CD8-positive, alpha-beta memory T cell (primary cell): ENCODE results near the gene MROH2A. TPM values are rescaled to one million over a fixed set of nuclear protein-coding genes. Genes with fewer than 3 reads are reported as not detected.
"Not testable (repeated sequence)": the region's sequence is repeated elsewhere in the genome, so short reads cannot be mapped to it uniquely, and the experiment has no call there.

Source experiments
- CTCF ChIA-PET: fragments of 350-600 bp; sonication (Branson Sonifier 250); formaldehyde crosslinking; loops from one replicate; lab custom pipeline; 2021; ENCODE audit warnings: antibody characterized with exemption; lab: Charles Lee
- POLR2A ChIA-PET: fragments of 350-600 bp; sonication (Branson Sonifier 250); formaldehyde crosslinking; loops from one replicate; lab custom pipeline; 2021; ENCODE audit warnings: antibody characterized with exemption; lab: Charles Lee
- DNase-seq, 5 donors: peaks; one replicate each; pipeline versions ENCODE4 v3.0.0 to v3.0.0-alpha.2; 2020 to 2022; ENCODE audit warnings: mixed read lengths in 1 of 5
- H3K27ac ChIP-seq: one replicate; pipeline ENCODE4 v1.7.0; 2013; ENCODE audit warnings: low read depth, mild to moderate bottlenecking, low read length, moderate library complexity
- H3K27me3 ChIP-seq: 2 replicates; pipeline ENCODE4 v1.7.0; 2013; ENCODE audit warnings: low read length, mild to moderate bottlenecking; ENCODE audit not compliant: insufficient read depth, poor library complexity, severe bottlenecking
- H3K36me3 ChIP-seq: 2 replicates; pipeline ENCODE4 v1.7.0; 2013; ENCODE audit warnings: mild to moderate bottlenecking, low read length, moderate library complexity; ENCODE audit not compliant: insufficient read depth
- H3K4me1 ChIP-seq: 2 replicates; pipeline ENCODE4 v1.7.0; 2013; ENCODE audit warnings: mild to moderate bottlenecking, low read length, moderate library complexity; ENCODE audit not compliant: insufficient read depth
- H3K4me3 ChIP-seq: 2 replicates; pipeline ENCODE4 v1.7.0; 2013; ENCODE audit warnings: mild to moderate bottlenecking, low read length
- H3K9me3 ChIP-seq: 2 replicates; pipeline ENCODE4 v1.7.0; 2013; ENCODE audit warnings: mild to moderate bottlenecking, low read length
- H3K27ac Mint-ChIP-seq, 8 donors: one replicate each; pipeline ENCODE4 v1.8.0; 2020 to 2021; ENCODE audit warnings: mixed read lengths in 8 of 8, mild to moderate bottlenecking in 6 of 8, inconsistent platforms in 3 of 8, moderate library complexity in 3 of 8
- H3K27me3 Mint-ChIP-seq, 2 donors: one replicate each; pipeline ENCODE4 v1.8.0; 2020 to 2021; ENCODE audit warnings: mixed read lengths in 2 of 2, mild to moderate bottlenecking in 1 of 2, moderate library complexity in 1 of 2
- H3K36me3 Mint-ChIP-seq, 3 donors: one replicate each; pipeline ENCODE4 v1.8.0; 2020 to 2021; ENCODE audit warnings: mixed read lengths in 3 of 3, inconsistent platforms in 1 of 3, mild to moderate bottlenecking in 1 of 3
- H3K4me1 Mint-ChIP-seq, 3 donors: one replicate each; pipeline ENCODE4 v1.8.0; 2020 to 2021; ENCODE audit warnings: mixed read lengths in 3 of 3, inconsistent platforms in 1 of 3, mild to moderate bottlenecking in 1 of 3
- H3K4me3 Mint-ChIP-seq, 7 donors: one replicate each; pipeline ENCODE4 v1.8.0; 2020 to 2021; ENCODE audit warnings: mixed read lengths in 7 of 7, mild to moderate bottlenecking in 6 of 7, moderate library complexity in 4 of 7, inconsistent platforms in 2 of 7
- H3K9me3 Mint-ChIP-seq, 5 donors: one replicate each; pipeline ENCODE4 v1.8.0; 2020 to 2022; ENCODE audit warnings: mixed read lengths in 5 of 5, mild to moderate bottlenecking in 3 of 5, moderate library complexity in 2 of 5, inconsistent platforms in 1 of 5
- polyA plus RNA-seq: library from polyadenylated mRNA; unstranded; fragments of 300-500 nt; fragmentation: Illumina TruSeq; gene quantifications from one replicate; pipeline ENCODE4 v1.2.3, GENCODE V29; 2021
- total RNA-seq, 2 experiments: library from RNA; stranded (reverse); gene quantifications; one replicate each; pipeline ENCODE4 v1.2.3, GENCODE V29; 2021

Gene MROH2A
- total RNA-seq (not detected), polyA plus RNA-seq (not detected)

- no peaks in the 10 kb centered on the region for H3K4me1 Mint-ChIP-seq
- H3K27ac ChIP-seq = no peak within 1 kb of the TSS
- no peaks in the 10 kb centered on the region for H3K27me3 ChIP-seq
- H3K4me3 Mint-ChIP-seq = no peak within 1 kb of the TSS
- POLR2A ChIA-PET = no interaction called here
- H3K36me3 Mint-ChIP-seq = peaks cover 0 to 13% (median 0%) of the 10 kb centered on the region in 3 donors
- H3K9me3 Mint-ChIP-seq = peaks cover 0 to 8% (median 3%) of the 10 kb centered on the region in 5 donors
- CTCF ChIA-PET = no interaction called here
- H3K27me3 Mint-ChIP-seq = peaks cover 12 to 56% of the 10 kb centered on the region in 2 donors
- no peak within 1 kb of the TSS for H3K4me3 ChIP-seq
- H3K4me1 ChIP-seq = no peaks in the 10 kb centered on the region
- no peaks in the 10 kb centered on the region for H3K36me3 ChIP-seq
- DNase-seq = no peak
- no peaks in the 10 kb centered on the region for H3K9me3 ChIP-seq
- no peak within 1 kb of the TSS for H3K27ac Mint-ChIP-seq
These were observed at the start of gene MROH2A for GRCh38 chr2:233778030-233778429. Gene MROH2A, plus strand, starts transcription at chr2:233778330. Its CDS starts 1,029 bp downstream, at chr2:233779359.

GRCh38 chr2:233728723-233729301, 49.3 kb upstream of the MROH2A start, which contains the start of gene UGT1A3:
Gene UGT1A3, plus strand, starts transcription at chr2:233729042. Its CDS starts 85 bp downstream, at chr2:233729127.
- Histone ChIP-seq H3K9me3 (no peaks in the 10 kb centered on the region), H3K4me3 (no peak within 1 kb of the TSS), H3K27me3 (no peaks in the 10 kb centered on the region), H3K36me3 (no peaks in the 10 kb centered on the region), H3K4me1 (no peaks in the 10 kb centered on the region), H3K27ac (no peak within 1 kb of the TSS)
- H3K36me3 Mint-ChIP-seq = no peaks in the 10 kb centered on the region
- H3K9me3 Mint-ChIP-seq = peaks cover 0 to 3% (median 0%) of the 10 kb centered on the region in 5 donors
- peaks cover 14 to 33% of the 10 kb centered on the region in 2 donors for H3K27me3 Mint-ChIP-seq
- ChIA-PET POLR2A (no interaction called here), CTCF (interaction anchor here (0.7 kb wide), 1 partner anchor 17 kb away, joined by 3 read pairs; no protein-coding TSS in a partner anchor)
- no peak within 1 kb of the TSS for H3K4me3 Mint-ChIP-seq
- no peak for DNase-seq
- no peaks in the 10 kb centered on the region for H3K4me1 Mint-ChIP-seq
- H3K27ac Mint-ChIP-seq = no peak within 1 kb of the TSS

- H3K36me3 ChIP-seq, H3K9me3 ChIP-seq, H3K27ac ChIP-seq, H3K4me3 ChIP-seq, CTCF ChIA-PET, DNase-seq, H3K27me3 ChIP-seq, H3K4me1 ChIP-seq, POLR2A ChIA-PET, H3K9me3 Mint-ChIP-seq, H3K36me3 Mint-ChIP-seq, H3K4me1 Mint-ChIP-seq, H3K4me3 Mint-ChIP-seq, H3K27ac Mint-ChIP-seq: not testable (repeated sequence)
- peaks cover 32 to 47% of the 10 kb centered on the region in 2 donors for H3K27me3 Mint-ChIP-seq
These were observed 41.1 kb upstream of the MROH2A start for GRCh38 chr2:233736868-233737653.

GRCh38 chr2:233740870-233741269, 37.3 kb upstream of the MROH2A start:
- POLR2A ChIA-PET = no interaction called here
- H3K27ac Mint-ChIP-seq = no peak overlapping the region
- Histone ChIP-seq H3K4me1 (no peaks in the 10 kb centered on the region), H3K27me3 (no peaks in the 10 kb centered on the region), H3K9me3 (no peaks in the 10 kb centered on the region), H3K4me3 (no peak overlapping the region), H3K27ac (no peak overlapping the region), H3K36me3 (no peaks in the 10 kb centered on the region)
- H3K36me3 Mint-ChIP-seq = peaks cover 0 to 4% (median 2%) of the 10 kb centered on the region in 3 donors
- no peaks in the 10 kb centered on the region for H3K4me1 Mint-ChIP-seq
- no peak for DNase-seq
- H3K27me3 Mint-ChIP-seq = peaks cover 21 to 48% of the 10 kb centered on the region in 2 donors
- H3K4me3 Mint-ChIP-seq = no peak overlapping the region
- CTCF ChIA-PET = no interaction called here
- no peaks in the 10 kb centered on the region for H3K9me3 Mint-ChIP-seq

GRCh38 chr2:233743464-233744259, 34.5 kb upstream of the MROH2A start:
- H3K4me3 Mint-ChIP-seq = no peak overlapping the region
- CTCF ChIA-PET = no interaction called here
- no peaks in the 10 kb centered on the region for H3K4me1 Mint-ChIP-seq
- H3K9me3 Mint-ChIP-seq = no peaks in the 10 kb centered on the region
- no peaks in the 10 kb centered on the region for H3K4me1 ChIP-seq
- H3K27ac ChIP-seq = no peak overlapping the region
- no peaks in the 10 kb centered on the region for H3K36me3 ChIP-seq
- H3K27me3 Mint-ChIP-seq = peaks cover 21 to 50% of the 10 kb centered on the region in 2 donors
- POLR2A ChIA-PET = no interaction called here
- no peaks in the 10 kb centered on the region for H3K9me3 ChIP-seq
- H3K27me3 ChIP-seq = no peaks in the 10 kb centered on the region
- no peaks in the 10 kb centered on the region for H3K36me3 Mint-ChIP-seq
- no peak overlapping the region for H3K27ac Mint-ChIP-seq
- H3K4me3 ChIP-seq = no peak overlapping the region
- DNase-seq = no peak

- Mint-ChIP-seq H3K27me3 (peaks cover 18 to 55% of the 10 kb centered on the region in 2 donors), H3K9me3 (peaks cover 0 to 5% (median 4%) of the 10 kb centered on the region in 5 donors), H3K4me1 (no peaks in the 10 kb centered on the region), H3K4me3 (no peak overlapping the region), H3K36me3 (no peaks in the 10 kb centered on the region), H3K27ac (no peak overlapping the region)
- H3K27me3 ChIP-seq = no peaks in the 10 kb centered on the region
- DNase-seq = no peak
- H3K36me3 ChIP-seq = no peaks in the 10 kb centered on the region
- no peaks in the 10 kb centered on the region for H3K4me1 ChIP-seq
- POLR2A ChIA-PET = no interaction called here
- H3K4me3 ChIP-seq = no peak overlapping the region
- no peaks in the 10 kb centered on the region for H3K9me3 ChIP-seq
- H3K27ac ChIP-seq = no peak overlapping the region
- CTCF ChIA-PET = no interaction called here
These were observed 32.9 kb upstream of the MROH2A start for GRCh38 chr2:233745073-233745755.

- H3K27ac Mint-ChIP-seq, DNase-seq, H3K4me1 ChIP-seq, H3K4me3 ChIP-seq, H3K4me1 Mint-ChIP-seq, H3K9me3 Mint-ChIP-seq, H3K27me3 ChIP-seq, H3K9me3 ChIP-seq, CTCF ChIA-PET, POLR2A ChIA-PET, H3K4me3 Mint-ChIP-seq, H3K36me3 ChIP-seq, H3K27ac ChIP-seq, H3K36me3 Mint-ChIP-seq: not testable (repeated sequence)
- peaks cover 18 to 55% of the 10 kb centered on the region in 2 donors for H3K27me3 Mint-ChIP-seq
These were observed 32.3 kb upstream of the MROH2A start for GRCh38 chr2:233745838-233746237.
